ENCODE results near the gene PLEKHA7. TPM values are rescaled to one million over a fixed set of nuclear protein-coding genes. Genes with fewer than 3 reads are reported as not detected.

The PLEKHA7 gene
- total and polyA plus RNA-seq, 2 of the 8 experiments (the other 6 are each of a cell fraction or from before 2014, with no cell fraction given), result 11.4 to 25.6 TPM

- no peak overlapping the region for H2AFZ ChIP-seq (ENCODE audit: low read length)
- H4K91ac ChIP-seq (replicated peaks; ENCODE audit: insufficient read length, low read length), result no peak overlapping the region
- H4K5ac ChIP-seq (ENCODE audit: insufficient read length, low read depth, low read length), result no peak overlapping the region
- POLR2A ChIA-PET (ENCODE audit: partially characterized antibody), result interaction anchor here (1.3 kb wide), 1 partner anchor 13 kb away, joined by 3 read pairs; no protein-coding TSS in a partner anchor
- no peak overlapping the region for H4K8ac ChIP-seq (ENCODE audit: extremely low read depth, insufficient read depth, low read length)
- no peak overlapping the region for H2BK20ac ChIP-seq (ENCODE audit: low read length)
- H2BK120ac ChIP-seq (replicated peaks; ENCODE audit: low read depth, low read length), result no peak overlapping the region
- FAIRE-seq, result no peak
- H3K79me1 ChIP-seq (ENCODE audit: low read depth, low read length), result no peaks in the 10 kb centered on the region
- H2BK12ac ChIP-seq (ENCODE audit: low read depth, low read length), result no peak overlapping the region
- no peaks in the 10 kb centered on the region for H3K79me2 ChIP-seq (ENCODE audit: control insufficient read depth in 1 of 2, insufficient read depth in 2 of 2, low read length in 2 of 2)
- H3K27ac ChIP-seq (ENCODE audit: low read depth, low read length), result no peak overlapping the region
- no peak overlapping the region for H3K14ac ChIP-seq (ENCODE audit: insufficient read length)
- CTCF ChIA-PET (ENCODE audit: partially characterized antibody), result interaction anchor here (1.0 to 1.3 kb wide), 3 partner anchors 12 to 40 kb away, joined by 3 to 8 read pairs (median 3); no protein-coding TSS in a partner anchor
- TF ChIP-seq SIRT6 (IDR thresholded peaks at IDR 0.05; ENCODE audit: low read length) (no peak), RFX5 (IDR thresholded peaks at IDR 0.05; ENCODE audit: borderline replicate concordance, low read depth, low read length) (no peak), POU5F1 (IDR thresholded peaks at IDR 0.05; ENCODE audit: low read depth, low read length) (no peak), CEBPB (IDR thresholded peaks at IDR 0.05; ENCODE audit: low read depth, low read length) (no peak), NANOG (IDR thresholded peaks at IDR 0.05; ENCODE audit: insufficient read depth, low read depth, low read length, poor library complexity, severe bottlenecking) (no peak), SUZ12 (IDR thresholded peaks at IDR 0.05; ENCODE audit: low read length) (no peak)
- DNase-seq (ENCODE audit: low read depth in 1 of 2, low spot score in 2 of 2), result no peak
- 93% methylated on average over 2 of the region's 2 CpGs; no CpG with 5 or more reads in 1 of the 2 experiments for WGBS, 2 experiments (ENCODE audit: extremely low coverage in 1 of 2, insufficient coverage in 1 of 2, insufficient read length in 1 of 2, insufficient replicate concordance in 2 of 2, low coverage in 1 of 2, low lambda C conversion rate in 2 of 2, missing lambda C conversion rate in 1 of 2)
- H3K36me3 ChIP-seq (ENCODE audit: control insufficient read depth in 2 of 4, insufficient read depth in 4 of 4, low read length in 3 of 4), result peaks cover 0 to 4% (median 0%) of the 10 kb centered on the region in 4 experiments; a peak in 2 of 8 replicates
- H2AK5ac ChIP-seq (ENCODE audit: low read depth, low read length), result no peak overlapping the region
- H3K27me3 ChIP-seq (replicated peaks in 1 of 4; ENCODE audit: control insufficient read depth in 3 of 4, extremely low read depth in 1 of 4, insufficient read depth in 3 of 4, low read length in 3 of 4), result no peaks in the 10 kb centered on the region
- H3K4ac ChIP-seq (replicated peaks; ENCODE audit: insufficient read length, low read depth, low read length), result no peak overlapping the region
- no peak overlapping the region for H3K9ac ChIP-seq (replicated peaks in 1 of 4; ENCODE audit: extremely low read depth in 1 of 4, low read depth in 3 of 4, low read length in 3 of 4)
- H3K4me2 ChIP-seq (ENCODE audit: insufficient read depth in 1 of 2, low read depth in 2 of 2, low read length in 2 of 2), result no peak overlapping the region
- no peak overlapping the region for H2BK15ac ChIP-seq (ENCODE audit: low read length)
- no peak overlapping the region for H3K4me3 ChIP-seq (ENCODE audit: extremely low read depth in 1 of 4, insufficient read depth in 2 of 4, low read depth in 3 of 4, low read length in 4 of 4)
- H3K56ac ChIP-seq (replicated peaks; ENCODE audit: insufficient read length, low read depth, low read length), result no peak overlapping the region
- H3K23ac ChIP-seq (ENCODE audit: insufficient read length), result no peak overlapping the region
- H3K18ac ChIP-seq (ENCODE audit: extremely low read depth, low read length), result no peak overlapping the region
- no peaks in the 10 kb centered on the region for H4K20me1 ChIP-seq (replicated peaks in 1 of 2; ENCODE audit: control insufficient read depth in 1 of 2, insufficient read depth in 2 of 2, low read length in 2 of 2)
- H3K9me3 ChIP-seq (ENCODE audit: insufficient read depth in 2 of 2, low read depth in 1 of 2, low read length in 1 of 2), result no peaks in the 10 kb centered on the region
- no peaks in the 10 kb centered on the region; a peak in 1 of 7 replicates for H3K4me1 ChIP-seq (replicated peaks in 1 of 4; ENCODE audit: control insufficient read depth in 3 of 4, insufficient read depth in 4 of 4, low read length in 3 of 4)
- no peaks in the 10 kb centered on the region; the same call in 1 of the 2 replicates for H3K23me2 ChIP-seq (ENCODE audit: low read depth, low read length)
- H2BK5ac ChIP-seq (ENCODE audit: low read depth, low read length), result no peak overlapping the region
These were observed 10.7 kb upstream of the PLEKHA7 start for GRCh38 chr11:17024924-17025323.
